A549 (cell line): ENCODE data around the gene BCORL1. TPM values are rescaled to one million over a fixed set of nuclear protein-coding genes. Genes with fewer than 3 reads are reported as not detected.

Source experiments
- ATAC-seq, 2 experiments: fragments of 200-7000 bp in 1 of 2; fragments of >200 bp in 1 of 2; cut with Nextera tagmentation in 1 of 2; cut with Tn5 transposase in 1 of 2; 3 replicates each; pipeline versions ENCODE4 v1.8.0 to v1.9.1; 2018 to 2020; ENCODE audit warnings: mild to moderate bottlenecking in 1 of 2, moderate library complexity in 1 of 2
- CTCF ChIA-PET: fragments of 300-600 bp; sonication (Branson Sonifier 250); formaldehyde crosslinking; extraction: SDS; loops from one replicate; lab custom pipeline; 2021; ENCODE audit warnings: antibody characterized with exemption, inconsistent platforms; lab: Yijun Ruan, JAX
- POLR2A ChIA-PET: fragments of 350-600 bp; formaldehyde crosslinking; extraction: SDS; loops from one replicate; lab custom pipeline; 2021; ENCODE audit warnings: antibody characterized with exemption, inconsistent platforms; lab: Yijun Ruan, JAX
- DNase-seq, 2 experiments: peaks; one replicate each; pipeline versions ENCODE4 v3.0.0 to v3.0.0-alpha.2; 2011 to 2016; ENCODE audit warnings: low read depth in 1 of 2, low spot score in 1 of 2
- FAIRE-seq: peaks from 2 replicates; lab custom pipeline; 2011; peaks lifted over from hg19 to GRCh38; lab: Jason Lieb, UNC
- H3K27ac ChIP-seq, 2 experiments: fragments of >200 bp; sonication (Bioruptor Twin); formaldehyde crosslinking; 3 replicates each; pipeline ENCODE4 v1.5.1; 2016 to 2017
- H3K4me1 ChIP-seq: fragments of >200 bp; sonication (Bioruptor Twin); formaldehyde crosslinking; 3 replicates; pipeline ENCODE4 v1.6.1; 2016
- H3K4me2 ChIP-seq: fragments of >200 bp; sonication (Bioruptor Twin); formaldehyde crosslinking; 3 replicates; pipeline ENCODE4 v1.6.1; 2016
- H3K4me3 ChIP-seq: fragments of >200 bp; sonication (Bioruptor Twin); formaldehyde crosslinking; 3 replicates; pipeline ENCODE4 v1.5.1; 2016
- H3K9me3 ChIP-seq: fragments of >200 bp; sonication (Bioruptor Twin); formaldehyde crosslinking; 3 replicates; pipeline ENCODE4 v1.6.1; 2016
- BHLHE40 ChIP-seq: IDR thresholded peaks from 2 replicates; pipeline ENCODE4 v1.6.1; 2012; ENCODE audit warnings: low read depth, low read length, inconsistent platforms
- CBX8 ChIP-seq: fragments of 200-600 bp; sonication (generic); IDR thresholded peaks from 2 replicates; pipeline ENCODE4 v1.6.1; 2016
- EHF ChIP-seq: fragments of 250-450 bp; sonication (Bioruptor Pico); IDR thresholded peaks from 2 replicates; pipeline ENCODE4 v1.5.0; 2020; ENCODE audit warnings: mild to moderate bottlenecking
- ESRRA ChIP-seq: fragments of 150-350 bp; IDR thresholded peaks from 2 replicates; pipeline ENCODE4 v1.6.1; 2014; ENCODE audit warnings: mild to moderate bottlenecking, low read length, borderline replicate concordance
- FOSL2 ChIP-seq, 2 experiments: fragments of 450-650 bp in 1 of 2; fragments of >200 bp in 1 of 2; sonication (Bioruptor Twin) in 1 of 2; formaldehyde crosslinking; IDR thresholded peaks; 2 replicates each; pipeline versions ENCODE4 v1.5.0 to v1.6.1; 2016 to 2020; ENCODE audit warnings: mild to moderate bottlenecking in 1 of 2, moderate library complexity in 1 of 2
- HOXB13 ChIP-seq: fragments of 250-450 bp; sonication (Bioruptor Pico); IDR thresholded peaks from 2 replicates; pipeline ENCODE4 v1.5.0; 2020; ENCODE audit warnings: low read depth, mild to moderate bottlenecking, moderate library complexity
- HOXB5 ChIP-seq: fragments of 250-450 bp; sonication (Bioruptor Pico); IDR thresholded peaks from 2 replicates; pipeline ENCODE4 v1.5.0; 2020; ENCODE audit warnings: mild to moderate bottlenecking, moderate library complexity
- JUNB ChIP-seq: fragments of >200 bp; sonication (Bioruptor Twin); formaldehyde crosslinking; IDR thresholded peaks from 2 replicates; pipeline ENCODE4 v1.6.1; 2016
- MAFK ChIP-seq: fragments of 450-650 bp; IDR thresholded peaks from 2 replicates; pipeline ENCODE4 v1.6.1; 2014; ENCODE audit not compliant: partially characterized antibody
- PHF8 ChIP-seq: fragments of 200-600 bp; sonication (generic); IDR thresholded peaks from 2 replicates; pipeline ENCODE4 v1.6.1; 2016; ENCODE audit warnings: low read depth, mild to moderate bottlenecking, antibody characterized with exemption, moderate library complexity, borderline replicate concordance
- RAD21 ChIP-seq, 2 experiments: fragments of >200 bp in 1 of 2; sonication (Bioruptor Twin) in 1 of 2; formaldehyde crosslinking in 1 of 2; IDR thresholded peaks in 1 of 2; conservative IDR thresholded peaks in 1 of 2; 2 replicates in 1 of 2; 3 replicates in 1 of 2; pipeline ENCODE4 v1.6.1; 2012 to 2018; ENCODE audit warnings: inconsistent platforms in 1 of 2
- RARB ChIP-seq: fragments of 250-450 bp; sonication (Bioruptor Pico); IDR thresholded peaks from 2 replicates; pipeline ENCODE4 v1.8.0; 2021; ENCODE audit warnings: mild to moderate bottlenecking, moderate library complexity
- RCOR1 ChIP-seq: fragments of 150-350 bp; IDR thresholded peaks from 2 replicates; pipeline ENCODE4 v1.6.1; 2014; ENCODE audit warnings: antibody characterized with exemption, low read length, low read depth
- SREBF2 ChIP-seq: fragments of 450-650 bp; IDR thresholded peaks from 2 replicates; pipeline ENCODE4 v1.6.1; 2014; ENCODE audit warnings: mild to moderate bottlenecking, moderate library complexity
- WGBS: methylation state at CpG from one replicate; pipeline ENCODE4 v1.1.6; 2017; ENCODE audit errors: missing lambda C conversion rate; 5-methylcytosine and 5-hydroxymethylcytosine counted together
- polyA plus RNA-seq, 4 experiments: library from polyadenylated mRNA; depleted of rRNA in 3 of 4; stranded (reverse); fragments of >200 nt; fragmentation: RNase III in 1 of 4; extraction: RNeasy Plus Mini Kit Qiagen cat#74134 plus additional on column Dnase treatment in 1 of 4; gene quantifications; 2 replicates in 3 of 4; 3 replicates in 1 of 4; pipeline ENCODE4 v1.2.3, GENCODE V29; 2011 to 2017
- TF ChIP-seq, protein P1 (sequence below): fragments of 250-450 bp; sonication (Bioruptor Pico); IDR thresholded peaks from 2 replicates; pipeline ENCODE4 v1.5.0; 2020; ENCODE audit warnings: low read depth, mild to moderate bottlenecking, moderate library complexity
- TF ChIP-seq, protein P2 (sequence below): fragments of 200-600 bp; sonication (generic); IDR thresholded peaks from 2 replicates; pipeline ENCODE4 v1.6.1; 2016; ENCODE audit warnings: antibody characterized with exemption, mild to moderate bottlenecking, moderate library complexity
- TF ChIP-seq, protein P3 (sequence below): fragments of 150-350 bp; IDR thresholded peaks from 2 replicates; pipeline ENCODE4 v1.6.1; 2014; ENCODE audit warnings: low read depth, mild to moderate bottlenecking, low read length
- TF ChIP-seq, protein P4 (sequence below): IDR thresholded peaks from 2 replicates; pipeline ENCODE4 v1.6.1; 2012

BCORL1 gene
- polyA plus RNA-seq, 2 of the 4 experiments (the other 2 are of a cell fraction), result 1.4 to 6.1 TPM

DNA sequence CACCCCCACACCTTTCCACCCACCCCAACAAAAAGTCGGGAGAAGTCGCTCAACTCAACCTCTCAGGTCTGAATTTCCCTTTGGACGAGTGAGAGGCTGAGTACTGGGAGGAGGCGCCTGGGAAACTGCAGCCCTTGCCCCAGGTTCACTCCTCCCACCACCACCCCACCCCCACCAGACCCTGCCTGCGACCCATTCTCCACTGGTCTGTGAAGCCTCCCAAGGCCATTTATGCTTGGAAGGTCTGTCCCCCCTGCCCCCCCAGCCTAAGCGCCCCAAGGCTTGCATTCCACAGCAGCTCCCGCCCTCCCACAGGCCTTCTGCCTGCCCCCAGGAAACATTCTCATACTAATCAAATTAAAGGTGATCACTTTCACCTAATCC, 100.7 kb downstream of the BCORL1 start:
- TF ChIP-seq RAD21 (conservative IDR thresholded peaks at IDR 0.05 in 1 of 2, IDR thresholded peaks at IDR 0.05 in 1 of 2), result no peak
- no peak for TF ChIP-seq HOXB13 (CRISPR knock-in tag)
- TF ChIP-seq, protein P1, sequence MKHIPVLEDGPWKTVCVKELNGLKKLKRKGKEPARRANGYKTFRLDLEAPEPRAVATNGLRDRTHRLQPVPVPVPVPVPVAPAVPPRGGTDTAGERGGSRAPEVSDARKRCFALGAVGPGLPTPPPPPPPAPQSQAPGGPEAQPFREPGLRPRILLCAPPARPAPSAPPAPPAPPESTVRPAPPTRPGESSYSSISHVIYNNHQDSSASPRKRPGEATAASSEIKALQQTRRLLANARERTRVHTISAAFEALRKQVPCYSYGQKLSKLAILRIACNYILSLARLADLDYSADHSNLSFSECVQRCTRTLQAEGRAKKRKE (CRISPR knock-in tag), result no peak
- no peak for TF ChIP-seq PHF8
- TF ChIP-seq, protein P2, sequence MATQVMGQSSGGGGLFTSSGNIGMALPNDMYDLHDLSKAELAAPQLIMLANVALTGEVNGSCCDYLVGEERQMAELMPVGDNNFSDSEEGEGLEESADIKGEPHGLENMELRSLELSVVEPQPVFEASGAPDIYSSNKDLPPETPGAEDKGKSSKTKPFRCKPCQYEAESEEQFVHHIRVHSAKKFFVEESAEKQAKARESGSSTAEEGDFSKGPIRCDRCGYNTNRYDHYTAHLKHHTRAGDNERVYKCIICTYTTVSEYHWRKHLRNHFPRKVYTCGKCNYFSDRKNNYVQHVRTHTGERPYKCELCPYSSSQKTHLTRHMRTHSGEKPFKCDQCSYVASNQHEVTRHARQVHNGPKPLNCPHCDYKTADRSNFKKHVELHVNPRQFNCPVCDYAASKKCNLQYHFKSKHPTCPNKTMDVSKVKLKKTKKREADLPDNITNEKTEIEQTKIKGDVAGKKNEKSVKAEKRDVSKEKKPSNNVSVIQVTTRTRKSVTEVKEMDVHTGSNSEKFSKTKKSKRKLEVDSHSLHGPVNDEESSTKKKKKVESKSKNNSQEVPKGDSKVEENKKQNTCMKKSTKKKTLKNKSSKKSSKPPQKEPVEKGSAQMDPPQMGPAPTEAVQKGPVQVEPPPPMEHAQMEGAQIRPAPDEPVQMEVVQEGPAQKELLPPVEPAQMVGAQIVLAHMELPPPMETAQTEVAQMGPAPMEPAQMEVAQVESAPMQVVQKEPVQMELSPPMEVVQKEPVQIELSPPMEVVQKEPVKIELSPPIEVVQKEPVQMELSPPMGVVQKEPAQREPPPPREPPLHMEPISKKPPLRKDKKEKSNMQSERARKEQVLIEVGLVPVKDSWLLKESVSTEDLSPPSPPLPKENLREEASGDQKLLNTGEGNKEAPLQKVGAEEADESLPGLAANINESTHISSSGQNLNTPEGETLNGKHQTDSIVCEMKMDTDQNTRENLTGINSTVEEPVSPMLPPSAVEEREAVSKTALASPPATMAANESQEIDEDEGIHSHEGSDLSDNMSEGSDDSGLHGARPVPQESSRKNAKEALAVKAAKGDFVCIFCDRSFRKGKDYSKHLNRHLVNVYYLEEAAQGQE, result no peak
- no peak for TF ChIP-seq JUNB
- TF ChIP-seq HOXB5, result no peak
- no peak for TF ChIP-seq ESRRA
- no peak for TF ChIP-seq BHLHE40
- no peak for TF ChIP-seq FOSL2 (IDR thresholded peaks at IDR 0.05)
- no peak for TF ChIP-seq FOSL2 (CRISPR knock-in tag; IDR thresholded peaks at IDR 0.05)
- TF ChIP-seq, protein P3, sequence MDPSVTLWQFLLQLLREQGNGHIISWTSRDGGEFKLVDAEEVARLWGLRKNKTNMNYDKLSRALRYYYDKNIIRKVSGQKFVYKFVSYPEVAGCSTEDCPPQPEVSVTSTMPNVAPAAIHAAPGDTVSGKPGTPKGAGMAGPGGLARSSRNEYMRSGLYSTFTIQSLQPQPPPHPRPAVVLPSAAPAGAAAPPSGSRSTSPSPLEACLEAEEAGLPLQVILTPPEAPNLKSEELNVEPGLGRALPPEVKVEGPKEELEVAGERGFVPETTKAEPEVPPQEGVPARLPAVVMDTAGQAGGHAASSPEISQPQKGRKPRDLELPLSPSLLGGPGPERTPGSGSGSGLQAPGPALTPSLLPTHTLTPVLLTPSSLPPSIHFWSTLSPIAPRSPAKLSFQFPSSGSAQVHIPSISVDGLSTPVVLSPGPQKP, result no peak
- TF ChIP-seq RCOR1, result no peak
- Histone ChIP-seq H3K9me3 (no peaks in the 10 kb centered on the region), H3K4me3 (no peak overlapping the region), H3K4me2 (no peak overlapping the region), H3K27ac (no peak overlapping the region), H3K4me1 (0 out of 3 replicates have a peak, but pooled peaks cover 3% of the 10 kb centered on the region)
- ChIA-PET CTCF (interaction anchor here (5.5 kb wide), 1 partner anchor 108 kb away, joined by 58 read pairs; no protein-coding TSS in a partner anchor), POLR2A (no interaction called here)
- ATAC-seq (no peak), DNase-seq (no peak), FAIRE-seq (no peak)
- 100% methylated on average over 3 of the region's 7 CpGs for WGBS

DNA sequence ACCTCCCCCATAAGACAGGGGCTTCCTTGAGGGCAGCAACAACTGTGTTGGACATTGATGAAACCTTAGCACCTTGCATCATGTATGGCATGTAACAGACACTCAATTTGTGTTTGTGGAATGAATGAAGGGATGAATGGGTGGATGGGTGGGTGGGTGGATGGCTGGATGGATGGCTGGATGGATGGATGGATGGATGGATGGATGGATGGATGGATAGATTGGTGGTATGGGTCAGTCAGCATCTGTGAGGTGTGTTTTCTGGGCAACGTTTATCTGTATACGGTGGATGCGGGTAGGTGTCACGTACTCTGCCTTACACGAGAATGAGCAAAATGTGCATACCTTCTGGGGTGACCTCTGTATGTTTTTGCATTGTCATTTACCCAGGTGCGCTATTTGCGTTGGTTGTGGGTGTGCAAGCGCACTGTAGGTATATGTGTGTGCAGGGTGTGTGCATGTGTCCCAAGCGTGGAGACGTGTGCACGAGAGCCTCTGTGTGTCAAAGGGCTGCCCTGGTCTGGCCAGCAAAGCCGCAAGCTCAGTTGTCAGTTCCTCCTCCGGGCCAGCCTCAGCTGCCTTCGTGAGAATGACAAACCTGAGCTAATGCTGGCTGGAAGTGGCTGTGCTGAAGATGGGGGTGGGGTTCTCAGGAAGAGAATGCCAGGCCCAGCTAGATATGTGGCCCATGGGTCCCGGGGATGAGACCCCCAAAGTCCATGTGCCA, 101.4 kb downstream of the BCORL1 start:
- Histone ChIP-seq H3K4me3 (no peak overlapping the region), H3K9me3 (no peaks in the 10 kb centered on the region), H3K27ac (no peak overlapping the region), H3K4me1 (0 out of 3 replicates have a peak, but pooled peaks cover 3% of the 10 kb centered on the region), H3K4me2 (no peak overlapping the region)
- ChIA-PET POLR2A (no interaction called here), CTCF (interaction anchor here (0.7 to 0.9 kb wide), 2 partner anchors 56 to 108 kb away, joined by 3 to 4 read pairs; no protein-coding TSS in a partner anchor)
- DNase-seq (no peak), ATAC-seq (no peak), FAIRE-seq (no peak)
- WGBS, result 94% methylated on average over 15 of the region's 15 CpGs
- TF ChIP-seq SREBF2, result no peak
- TF ChIP-seq MAFK, result no peak
- no peak for TF ChIP-seq RARB (CRISPR knock-in tag)
- no peak for TF ChIP-seq RAD21 (conservative IDR thresholded peaks at IDR 0.05 in 1 of 2, IDR thresholded peaks at IDR 0.05 in 1 of 2)
- TF ChIP-seq, protein P4, sequence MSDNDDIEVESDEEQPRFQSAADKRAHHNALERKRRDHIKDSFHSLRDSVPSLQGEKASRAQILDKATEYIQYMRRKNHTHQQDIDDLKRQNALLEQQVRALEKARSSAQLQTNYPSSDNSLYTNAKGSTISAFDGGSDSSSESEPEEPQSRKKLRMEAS, result no peak
- no peak for TF ChIP-seq JUNB
- no peak for TF ChIP-seq CBX8
- no peak for TF ChIP-seq EHF (CRISPR knock-in tag)
- no peak for TF ChIP-seq ESRRA
